Left ventricle myocardium inferior (tissue), 1 donor: ENCODE results near the gene IP6K3. TPM values are rescaled to one million over a fixed set of nuclear protein-coding genes. Genes with fewer than 3 reads are reported as not detected.
A peak's percentile ranks its signal among the peaks of the same experiment; 100 is the strongest.

Experiments
- DNase-seq: peaks from one replicate; pipeline ENCODE4 v3.0.0-alpha.2; 2020
- H3K27ac ChIP-seq: fragments of 200-600 bp; replicated peaks from 2 replicates; pipeline ENCODE4 v1.8.0; 2021
- H3K27me3 ChIP-seq: fragments of 200-600 bp; 2 replicates; pipeline ENCODE4 v1.8.0; 2021; ENCODE audit warnings: low read depth
- H3K36me3 ChIP-seq: fragments of 200-600 bp; 2 replicates; pipeline ENCODE4 v1.8.0; 2021
- H3K4me1 ChIP-seq: fragments of 200-600 bp; 2 replicates; pipeline ENCODE4 v1.8.0; 2021
- H3K4me3 ChIP-seq: fragments of 200-600 bp; 2 replicates; pipeline ENCODE4 v1.8.0; 2021; ENCODE audit warnings: mild to moderate bottlenecking, moderate library complexity
- H3K9me3 ChIP-seq: fragments of 200-600 bp; replicated peaks from 2 replicates; pipeline ENCODE4 v1.8.0; 2021
- intact Hi-C: fragments of 100-400 bp; cut with micrococcal nuclease; formaldehyde crosslinking; loops from one replicate; pipeline ENCODE4 v1.11.0; 2022
- total RNA-seq: library from RNA; stranded (reverse); fragmentation: NEBNext Ultra II Directional; extraction: Animal tissue kit (Norgen Biotek cat#: 25700); gene quantifications from one replicate; pipeline ENCODE4 v1.2.1, GENCODE V29; 2021
- TF ChIP-seq, protein P1 (sequence below): fragments of 200-600 bp; IDR thresholded peaks from 2 replicates; pipeline ENCODE4 v1.8.0; 2021; ENCODE audit warnings: antibody characterized with exemption, mild to moderate bottlenecking, borderline replicate concordance
- donor health status: DM: no; HTN: yes; CAD: no; lungs with severe emphysema.

The IP6K3 gene
- total RNA-seq, 1 donor from 2014 or later = 42.0 TPM

DNA sequence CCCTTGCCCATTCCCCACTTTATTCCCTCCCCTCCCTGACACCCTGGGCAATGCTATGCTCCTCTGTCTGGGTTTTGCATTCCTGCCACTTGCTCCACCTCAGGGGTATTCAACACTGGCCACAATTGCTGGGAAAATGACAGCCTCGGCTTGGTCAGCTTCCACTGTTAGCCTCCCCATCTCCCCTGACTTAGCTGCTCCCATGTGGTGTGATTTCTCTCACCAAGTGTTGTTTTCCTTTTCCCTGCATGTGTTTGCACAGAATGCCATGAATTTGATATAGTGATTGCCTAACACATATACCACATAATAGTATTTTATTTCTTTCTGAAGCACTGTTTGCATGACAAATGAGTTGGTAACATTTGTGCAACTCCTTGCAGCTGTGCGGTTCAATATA, 43.7 kb upstream of the IP6K3 start:
- Histone ChIP-seq H3K36me3 (peaks cover 4% of the 10 kb centered on the region), H3K27me3 (peaks cover 13% of the 10 kb centered on the region), H3K27ac (no peak overlapping the region), H3K4me1 (peaks cover 40% of the 10 kb centered on the region), H3K4me3 (no peak overlapping the region), H3K9me3 (no peaks in the 10 kb centered on the region)
- TF ChIP-seq, protein P1, sequence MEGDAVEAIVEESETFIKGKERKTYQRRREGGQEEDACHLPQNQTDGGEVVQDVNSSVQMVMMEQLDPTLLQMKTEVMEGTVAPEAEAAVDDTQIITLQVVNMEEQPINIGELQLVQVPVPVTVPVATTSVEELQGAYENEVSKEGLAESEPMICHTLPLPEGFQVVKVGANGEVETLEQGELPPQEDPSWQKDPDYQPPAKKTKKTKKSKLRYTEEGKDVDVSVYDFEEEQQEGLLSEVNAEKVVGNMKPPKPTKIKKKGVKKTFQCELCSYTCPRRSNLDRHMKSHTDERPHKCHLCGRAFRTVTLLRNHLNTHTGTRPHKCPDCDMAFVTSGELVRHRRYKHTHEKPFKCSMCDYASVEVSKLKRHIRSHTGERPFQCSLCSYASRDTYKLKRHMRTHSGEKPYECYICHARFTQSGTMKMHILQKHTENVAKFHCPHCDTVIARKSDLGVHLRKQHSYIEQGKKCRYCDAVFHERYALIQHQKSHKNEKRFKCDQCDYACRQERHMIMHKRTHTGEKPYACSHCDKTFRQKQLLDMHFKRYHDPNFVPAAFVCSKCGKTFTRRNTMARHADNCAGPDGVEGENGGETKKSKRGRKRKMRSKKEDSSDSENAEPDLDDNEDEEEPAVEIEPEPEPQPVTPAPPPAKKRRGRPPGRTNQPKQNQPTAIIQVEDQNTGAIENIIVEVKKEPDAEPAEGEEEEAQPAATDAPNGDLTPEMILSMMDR = no peak
- intact Hi-C loops = no loop called here
- no peak for DNase-seq

DNA sequence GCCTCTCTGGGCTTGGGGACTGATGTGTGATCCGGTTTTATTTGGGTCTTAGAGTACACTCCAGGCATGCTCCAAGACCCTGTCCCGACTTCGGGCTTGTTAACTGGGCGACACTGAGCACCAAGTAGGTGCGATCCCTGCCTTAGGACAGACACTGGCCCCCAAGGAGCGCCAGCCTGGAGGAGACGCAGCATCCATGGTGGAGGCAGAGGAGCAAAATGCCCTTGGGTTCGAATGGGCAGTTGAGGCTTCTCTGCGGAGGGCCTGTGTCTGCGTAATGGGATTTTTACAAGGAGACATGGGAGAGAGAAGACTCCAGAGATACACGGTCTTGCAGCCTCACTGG, 42.8 kb upstream of the IP6K3 start:
- intact Hi-C loops = no loop called here
- peak overlapping the region; percentile 98 for H3K27ac ChIP-seq

DNA sequence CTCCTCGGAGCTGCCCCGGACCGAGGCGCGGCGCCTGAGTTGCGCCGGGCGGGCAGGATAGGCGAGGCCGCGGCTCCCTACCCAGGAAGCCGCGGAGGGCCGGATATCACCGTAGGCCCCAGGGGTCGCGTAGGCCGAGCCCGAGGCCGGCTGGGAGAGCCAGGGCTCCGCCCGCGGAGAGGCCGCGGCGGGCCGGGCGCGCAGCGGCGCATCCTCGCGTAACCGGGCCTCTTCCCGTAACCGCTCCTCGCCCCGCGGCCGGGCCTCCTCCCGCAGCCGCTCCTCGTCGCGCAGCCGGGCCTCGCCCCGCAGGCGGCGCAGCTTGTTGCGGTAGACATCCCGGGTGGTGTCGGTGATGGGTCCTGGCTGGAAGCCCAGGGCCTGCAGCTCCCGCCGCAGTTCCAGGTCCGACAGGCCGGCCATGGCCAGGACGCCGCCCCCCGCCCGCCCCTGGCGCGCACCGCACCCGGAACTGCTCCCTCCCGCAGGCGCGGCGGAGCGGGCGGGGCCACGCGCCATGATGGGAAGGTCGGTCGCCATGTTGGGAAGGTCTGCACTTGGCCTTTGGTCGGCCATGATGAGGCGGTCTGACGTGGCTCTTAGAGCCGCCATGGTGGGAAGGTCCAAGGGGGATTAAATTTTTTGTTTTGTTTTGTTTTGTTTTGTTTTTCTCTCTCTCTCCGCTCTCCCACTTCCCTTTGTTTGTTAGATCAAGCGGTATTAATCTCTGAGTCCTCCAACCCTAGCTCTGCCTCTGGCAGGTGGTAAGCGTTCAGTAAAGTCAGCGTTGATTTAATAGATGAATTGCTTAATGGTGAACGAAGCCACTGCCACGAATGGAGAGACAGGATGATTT, 42.2 kb upstream of the IP6K3 start, which contains the start of gene LEMD2:
Gene LEMD2 (minus strand): TSS at position 437 of the 856 bp plus-strand sequence. CDS start 14 bp downstream, at position 423.
- intact Hi-C loops = no loop called here

More for the DNA sequence above, 42.8 kb upstream of the IP6K3 start:
- Histone ChIP-seq H3K27me3 (peaks cover 7% of the 10 kb centered on the region), H3K4me1 (peaks cover 49% of the 10 kb centered on the region), H3K36me3 (peaks cover 6% of the 10 kb centered on the region), H3K4me3 (peak overlapping the region; percentile 94), H3K9me3 (no peaks in the 10 kb centered on the region)
- DNase-seq = no peak
- TF ChIP-seq, protein P1 = no peak

DNA sequence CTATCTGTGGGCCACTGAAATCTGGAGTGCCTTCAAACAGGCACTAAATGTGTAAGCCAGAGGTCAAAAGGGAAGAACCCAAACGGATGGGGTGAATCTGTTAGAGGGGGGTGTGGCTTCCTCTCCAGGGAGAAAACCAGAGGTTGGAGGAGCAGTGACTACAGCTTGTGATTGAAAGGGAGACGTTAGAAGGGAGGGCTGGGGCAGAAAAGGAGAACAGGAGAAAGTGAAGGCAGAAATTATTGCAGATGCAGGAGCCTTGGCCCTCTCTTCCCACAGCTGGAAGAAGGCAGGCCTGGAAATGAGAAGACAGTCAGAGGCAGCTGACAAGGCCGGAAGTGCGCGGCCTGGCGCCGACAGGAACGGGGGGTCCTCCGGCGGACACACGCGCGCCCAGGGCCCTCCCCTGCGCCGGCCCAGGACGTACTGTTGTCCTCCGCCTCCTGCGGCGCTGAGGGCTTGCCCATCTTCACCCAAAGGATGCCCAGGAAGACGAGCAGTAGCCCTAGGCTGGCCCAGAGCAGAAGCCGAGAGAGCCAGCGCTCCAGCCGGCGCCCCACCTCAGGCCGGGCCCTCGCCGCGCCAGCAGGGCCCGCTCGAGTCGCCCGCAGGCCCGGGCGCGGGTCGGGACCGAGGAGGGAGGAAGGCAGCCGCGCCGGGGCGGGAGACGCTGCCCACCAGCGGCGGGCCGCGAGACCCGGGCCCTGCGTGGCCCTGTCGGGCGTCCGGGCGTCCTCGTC, 41.4 kb upstream of the IP6K3 start:
- DNase-seq = peak; percentile 77
- TF ChIP-seq, protein P1 = no peak
- H3K4me3 ChIP-seq = peak overlapping the region; percentile 94
- intact Hi-C loops = no loop called here
- H3K36me3 ChIP-seq = peaks cover 20% of the 10 kb centered on the region
- no peaks in the 10 kb centered on the region for H3K27me3 ChIP-seq
- H3K9me3 ChIP-seq = no peaks in the 10 kb centered on the region
- peaks cover 60% of the 10 kb centered on the region for H3K4me1 ChIP-seq
- peak overlapping the region; percentile 98 for H3K27ac ChIP-seq

More for the DNA sequence above, 42.2 kb upstream of the IP6K3 start, which contains the start of gene LEMD2:
- Histone ChIP-seq H3K4me1 (peaks cover 54% of the 10 kb centered on the region), H3K9me3 (no peaks in the 10 kb centered on the region), H3K27ac (peak within 1 kb of the TSS; percentile 98), H3K36me3 (peaks cover 12% of the 10 kb centered on the region), H3K27me3 (peaks cover 1% of the 10 kb centered on the region), H3K4me3 (peak within 1 kb of the TSS; percentile 94)
- peak; percentile 95 for DNase-seq
- TF ChIP-seq, protein P1 = no peak

DNA sequence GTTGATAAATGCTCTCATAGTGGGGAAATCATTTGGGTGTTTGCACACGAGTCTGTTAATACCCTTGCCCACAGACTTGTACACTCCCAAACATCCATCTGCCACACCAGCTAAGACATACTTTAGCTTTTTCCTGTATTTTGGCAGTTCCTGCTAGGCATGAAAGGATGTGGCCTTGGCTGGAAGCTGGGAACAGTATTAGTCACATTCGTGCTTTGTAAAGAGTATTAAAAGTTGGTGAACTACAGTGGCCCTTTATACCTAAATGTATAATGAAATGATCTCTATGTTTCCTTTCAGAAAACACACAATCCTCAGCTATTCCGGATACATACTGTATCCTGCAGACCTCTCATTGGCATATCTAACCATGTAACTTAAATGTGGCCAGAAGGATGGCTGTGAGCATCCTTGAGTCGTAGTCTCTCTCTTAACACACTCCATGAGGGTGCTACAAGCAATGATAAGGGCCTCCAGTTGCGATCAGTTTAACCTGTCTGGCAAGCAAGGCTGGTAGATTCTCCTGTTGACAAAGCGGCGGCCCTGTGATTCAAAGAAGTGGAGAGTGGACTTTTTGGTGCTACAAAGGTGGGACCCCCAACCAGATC, 40.7 kb upstream of the IP6K3 start:
- Histone ChIP-seq H3K36me3 (peaks cover 27% of the 10 kb centered on the region), H3K9me3 (no peaks in the 10 kb centered on the region), H3K4me3 (peak overlapping the region; percentile 94), H3K27me3 (no peaks in the 10 kb centered on the region), H3K27ac (peak overlapping the region; percentile 98), H3K4me1 (peaks cover 63% of the 10 kb centered on the region)
- DNase-seq = no peak
- TF ChIP-seq, protein P1 = no peak
- intact Hi-C loops = no loop called here
